GM18502 (cell line): Measurements from ENCODE around the gene CLCNKB.

Source experiments
- ATAC-seq: cut with Tn5 transposase; IDR thresholded peaks from one replicate; pipeline ENCODE4 v1.9.1; 2021; ENCODE audit warnings: mild to moderate bottlenecking; ENCODE audit not compliant: unreplicated experiment, poor library complexity

Gene CLCNKB

GRCh38 chr1:16072616-16073484 is 29.3 kb downstream of the CLCNKB start:
- ATAC-seq: no peak

GRCh38 chr1:16073490-16074119 is 30.0 kb downstream of the CLCNKB start, which contains the start of gene FAM131C:
Gene FAM131C, minus strand, starts transcription at chr1:16073651. Its CDS starts 209 bp downstream, at chr1:16073442.
- no peak for ATAC-seq

GRCh38 chr1:16074217-16074616 is 30.6 kb downstream of the CLCNKB start:
- ATAC-seq: no peak

- no peak for ATAC-seq
Measured at GRCh38 chr1:16075337-16076030, 31.9 kb downstream of the CLCNKB start.

- ATAC-seq: no peak
Measured at GRCh38 chr1:16076031-16076864, 32.7 kb downstream of the CLCNKB start.

GRCh38 chr1:16076865-16077238 is 33.3 kb downstream of the CLCNKB start:
- ATAC-seq: no peak

- ATAC-seq: no peak
Measured at GRCh38 chr1:16077406-16078245, 34.0 kb downstream of the CLCNKB start.

GRCh38 chr1:16078925-16079656 is 35.5 kb downstream of the CLCNKB start:
- ATAC-seq: peak; percentile 54

GRCh38 chr1:16080422-16081150 is 37.0 kb downstream of the CLCNKB start:
- ATAC-seq: no peak

- ATAC-seq: no peak
Measured at GRCh38 chr1:16081636-16082035, 38.1 kb downstream of the CLCNKB start.

GRCh38 chr1:16082283-16083038 is 38.9 kb downstream of the CLCNKB start:
- no peak for ATAC-seq

GRCh38 chr1:16083486-16083885 is 39.9 kb downstream of the CLCNKB start:
- no peak for ATAC-seq

GRCh38 chr1:16085522-16085921 is 41.9 kb downstream of the CLCNKB start:
- ATAC-seq: no peak

GRCh38 chr1:16087733-16088132 is 44.2 kb downstream of the CLCNKB start:
- ATAC-seq: no peak

GRCh38 chr1:16088351-16088911 is 44.8 kb downstream of the CLCNKB start:
- ATAC-seq: no peak

- ATAC-seq: no peak
Measured at GRCh38 chr1:16088996-16089395, 45.4 kb downstream of the CLCNKB start.
